SK-N-SH treated with all-trans-retinoic acid at 6 μM for 48 hours (cell line): ENCODE data around the gene PDGFB.

ENCODE experiments used
- ARNTL ChIP-seq: fragments of 450-650 bp; formaldehyde crosslinking; IDR thresholded peaks from 2 replicates; pipeline ENCODE4 v1.5.0; 2020; ENCODE audit warnings: low read depth, mild to moderate bottlenecking, moderate library complexity, borderline replicate concordance
- ESRRG ChIP-seq: fragments of 250-450 bp; sonication (Bioruptor Pico); IDR thresholded peaks from 2 replicates; pipeline ENCODE4 v1.6.1; 2021; ENCODE audit warnings: mild to moderate bottlenecking
- GLIS3 ChIP-seq: fragments of 250-450 bp; sonication (Bioruptor Pico); IDR thresholded peaks from 2 replicates; pipeline ENCODE4 v1.5.0; 2020; ENCODE audit warnings: mild to moderate bottlenecking, moderate library complexity
- ISL1 ChIP-seq: fragments of 250-450 bp; sonication (Bioruptor Pico); IDR thresholded peaks from 2 replicates; pipeline ENCODE4 v2.1.2; 2022; ENCODE audit warnings: mild to moderate bottlenecking, moderate library complexity
- PATZ1 ChIP-seq: fragments of 250-450 bp; sonication (Bioruptor Pico); IDR thresholded peaks from 2 replicates; pipeline ENCODE4 v1.8.0; 2020; ENCODE audit warnings: mild to moderate bottlenecking, moderate library complexity, borderline replicate concordance
- RARB ChIP-seq: fragments of 250-450 bp; sonication (Bioruptor Pico); IDR thresholded peaks from 2 replicates; pipeline ENCODE4 v1.8.0; 2021; ENCODE audit warnings: mild to moderate bottlenecking, moderate library complexity
- TCF4 ChIP-seq: fragments of 250-450 bp; sonication (Bioruptor Pico); IDR thresholded peaks from 2 replicates; pipeline ENCODE4 v1.8.0; 2021; ENCODE audit warnings: mild to moderate bottlenecking, moderate library complexity, borderline replicate concordance
- TOX ChIP-seq: fragments of 250-450 bp; sonication (Bioruptor Pico); IDR thresholded peaks from 2 replicates; pipeline ENCODE4 v1.8.0; 2021; ENCODE audit warnings: mild to moderate bottlenecking, moderate library complexity, borderline replicate concordance
- TSHZ2 ChIP-seq: fragments of 250-450 bp; sonication (Bioruptor Pico); IDR thresholded peaks from 2 replicates; pipeline ENCODE4 v1.5.0; 2020; ENCODE audit warnings: mild to moderate bottlenecking, moderate library complexity
- ZNF565 ChIP-seq: fragments of 450-650 bp; formaldehyde crosslinking; conservative IDR thresholded peaks from 2 replicates; pipeline ENCODE4 v1.5.0; 2020; ENCODE audit warnings: low read depth, mild to moderate bottlenecking, moderate library complexity
- ZNF70 ChIP-seq: fragments of 450-650 bp; formaldehyde crosslinking; IDR thresholded peaks from 2 replicates; pipeline ENCODE4 v1.5.0; 2020; ENCODE audit warnings: mild to moderate bottlenecking, moderate library complexity
- TF ChIP-seq, protein P1 (sequence below): fragments of 250-450 bp; sonication (Bioruptor Pico); IDR thresholded peaks from 2 replicates; pipeline ENCODE4 v1.8.0; 2021; ENCODE audit warnings: low read depth, mild to moderate bottlenecking, moderate library complexity, borderline replicate concordance
- TF ChIP-seq, protein P2 (sequence below): fragments of 250-450 bp; sonication (Bioruptor Pico); IDR thresholded peaks from 2 replicates; pipeline ENCODE4 v1.5.1; 2021; ENCODE audit warnings: mild to moderate bottlenecking, moderate library complexity

- TF ChIP-seq PATZ1 (CRISPR knock-in tag) (no peak), RARB (CRISPR knock-in tag) (no peak), ESRRG (CRISPR knock-in tag) (no peak), ZNF70 (CRISPR knock-in tag) (no peak), TCF4 (CRISPR knock-in tag) (no peak), TSHZ2 (CRISPR knock-in tag) (no peak), TOX (CRISPR knock-in tag) (no peak), ARNTL (CRISPR knock-in tag) (no peak), ISL1 (CRISPR knock-in tag) (no peak), GLIS3 (no peak), ZNF565 (CRISPR knock-in tag) (no peak)
- TF ChIP-seq, protein P1, sequence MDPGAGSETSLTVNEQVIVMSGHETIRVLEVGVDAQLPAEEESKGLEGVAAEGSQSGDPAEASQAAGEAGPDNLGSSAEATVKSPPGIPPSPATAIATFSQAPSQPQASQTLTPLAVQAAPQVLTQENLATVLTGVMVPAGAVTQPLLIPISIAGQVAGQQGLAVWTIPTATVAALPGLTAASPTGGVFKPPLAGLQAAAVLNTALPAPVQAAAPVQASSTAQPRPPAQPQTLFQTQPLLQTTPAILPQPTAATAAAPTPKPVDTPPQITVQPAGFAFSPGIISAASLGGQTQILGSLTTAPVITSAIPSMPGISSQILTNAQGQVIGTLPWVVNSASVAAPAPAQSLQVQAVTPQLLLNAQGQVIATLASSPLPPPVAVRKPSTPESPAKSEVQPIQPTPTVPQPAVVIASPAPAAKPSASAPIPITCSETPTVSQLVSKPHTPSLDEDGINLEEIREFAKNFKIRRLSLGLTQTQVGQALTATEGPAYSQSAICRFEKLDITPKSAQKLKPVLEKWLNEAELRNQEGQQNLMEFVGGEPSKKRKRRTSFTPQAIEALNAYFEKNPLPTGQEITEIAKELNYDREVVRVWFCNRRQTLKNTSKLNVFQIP (CRISPR knock-in tag) = no peak
- TF ChIP-seq, protein P2, sequence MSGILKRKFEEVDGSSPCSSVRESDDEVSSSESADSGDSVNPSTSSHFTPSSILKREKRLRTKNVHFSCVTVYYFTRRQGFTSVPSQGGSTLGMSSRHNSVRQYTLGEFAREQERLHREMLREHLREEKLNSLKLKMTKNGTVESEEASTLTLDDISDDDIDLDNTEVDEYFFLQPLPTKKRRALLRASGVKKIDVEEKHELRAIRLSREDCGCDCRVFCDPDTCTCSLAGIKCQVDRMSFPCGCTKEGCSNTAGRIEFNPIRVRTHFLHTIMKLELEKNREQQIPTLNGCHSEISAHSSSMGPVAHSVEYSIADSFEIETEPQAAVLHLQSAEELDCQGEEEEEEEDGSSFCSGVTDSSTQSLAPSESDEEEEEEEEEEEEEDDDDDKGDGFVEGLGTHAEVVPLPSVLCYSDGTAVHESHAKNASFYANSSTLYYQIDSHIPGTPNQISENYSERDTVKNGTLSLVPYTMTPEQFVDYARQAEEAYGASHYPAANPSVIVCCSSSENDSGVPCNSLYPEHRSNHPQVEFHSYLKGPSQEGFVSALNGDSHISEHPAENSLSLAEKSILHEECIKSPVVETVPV (CRISPR knock-in tag) = no peak
Observed at GRCh38 chr22:39208013-39208680, 36.6 kb downstream of the PDGFB start.
